ENCODE measurements around the gene TASP1. TPM values are rescaled to one million over a fixed set of nuclear protein-coding genes. Genes with fewer than 3 reads are reported as not detected.
"Not testable (repeated sequence)": the region's sequence is repeated elsewhere in the genome, so short reads cannot be mapped to it uniquely, and the experiment has no call there.

Gene TASP1
- total and polyA plus RNA-seq, 2 donors from 2014 or later = 6.0 to 22.7 TPM

DNA sequence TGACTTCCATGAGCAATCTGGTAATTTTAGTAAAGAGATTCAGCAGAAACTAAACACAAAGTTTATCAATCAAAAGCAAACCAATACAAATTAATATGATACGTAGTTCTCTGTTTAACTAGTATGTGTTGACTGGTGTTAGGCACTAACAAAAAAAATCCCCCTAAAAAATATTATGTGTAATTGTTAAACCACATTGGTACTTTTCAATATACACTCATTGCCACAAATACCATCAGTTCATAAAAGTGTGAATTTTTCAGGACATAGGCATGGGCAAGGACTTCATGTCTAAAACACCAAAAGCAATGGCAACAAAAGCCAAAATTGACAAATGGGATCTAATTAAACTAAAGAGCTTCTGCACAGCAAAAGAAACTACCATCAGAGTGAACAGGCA is 155.3 kb downstream of the TASP1 start:
- H3K9ac ChIP-seq (ENCODE audit: low read length in 3 of 3); FAIRE-seq; H3K4me3 ChIP-seq (ENCODE audit: low read length in 3 of 3); H3K4me1 ChIP-seq (ENCODE audit: control insufficient read depth in 2 of 3, insufficient read depth in 2 of 3, low read depth in 1 of 3, low read length in 3 of 3); H3K27ac ChIP-seq (ENCODE audit: low read depth in 2 of 2, low read length in 2 of 2); H3K9me3 ChIP-seq (ENCODE audit: control insufficient read depth in 2 of 3, insufficient read depth in 1 of 3, low read length in 3 of 3); intact Hi-C loops (cut with DNase I); H3K36me3 ChIP-seq (ENCODE audit: control insufficient read depth in 2 of 3, insufficient read depth in 3 of 3, low read length in 3 of 3); H3K27me3 ChIP-seq (ENCODE audit: control insufficient read depth, insufficient read depth, low read length); DNase-seq: not testable (repeated sequence)

DNA sequence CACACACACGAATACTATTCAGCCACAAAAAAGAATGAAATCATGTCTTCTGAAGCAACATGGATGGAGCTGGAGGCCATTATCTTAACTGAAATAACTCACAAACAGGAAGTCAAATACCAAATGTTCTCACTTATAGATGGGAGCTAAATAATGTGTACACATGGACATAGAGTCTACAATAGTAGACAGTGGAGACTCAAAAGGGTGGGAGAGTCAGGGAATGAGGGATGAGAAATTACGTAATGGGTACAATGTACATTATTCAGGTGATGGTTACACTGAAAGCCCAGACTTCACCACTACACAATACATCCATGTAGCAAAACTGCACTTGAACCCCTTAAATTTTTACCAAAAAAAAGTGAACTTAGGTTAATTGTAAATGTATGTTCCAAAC is 160.4 kb downstream of the TASP1 start:
- Histone ChIP-seq H3K4me3 (ENCODE audit: low read length in 3 of 3) (no peak overlapping the region), H3K27ac (ENCODE audit: low read depth in 2 of 2, low read length in 2 of 2) (no peak overlapping the region), H3K36me3 (ENCODE audit: control insufficient read depth in 2 of 3, insufficient read depth in 3 of 3, low read length in 3 of 3) (peaks cover 0 to 7% (median 6%) of the 10 kb centered on the region in 3 donors), H3K27me3 (ENCODE audit: control insufficient read depth, insufficient read depth, low read length) (no peaks in the 10 kb centered on the region), H3K4me1 (ENCODE audit: control insufficient read depth in 2 of 3, insufficient read depth in 2 of 3, low read depth in 1 of 3, low read length in 3 of 3) (no peaks in the 10 kb centered on the region), H3K9me3 (ENCODE audit: control insufficient read depth in 2 of 3, insufficient read depth in 1 of 3, low read length in 3 of 3) (no peaks in the 10 kb centered on the region), H3K9ac (ENCODE audit: low read length in 3 of 3) (no peak overlapping the region)
- DNase-seq = no peak
- no peak for FAIRE-seq
- intact Hi-C loops (cut with DNase I) = no loop called here
- TF ChIP-seq, protein P1, sequence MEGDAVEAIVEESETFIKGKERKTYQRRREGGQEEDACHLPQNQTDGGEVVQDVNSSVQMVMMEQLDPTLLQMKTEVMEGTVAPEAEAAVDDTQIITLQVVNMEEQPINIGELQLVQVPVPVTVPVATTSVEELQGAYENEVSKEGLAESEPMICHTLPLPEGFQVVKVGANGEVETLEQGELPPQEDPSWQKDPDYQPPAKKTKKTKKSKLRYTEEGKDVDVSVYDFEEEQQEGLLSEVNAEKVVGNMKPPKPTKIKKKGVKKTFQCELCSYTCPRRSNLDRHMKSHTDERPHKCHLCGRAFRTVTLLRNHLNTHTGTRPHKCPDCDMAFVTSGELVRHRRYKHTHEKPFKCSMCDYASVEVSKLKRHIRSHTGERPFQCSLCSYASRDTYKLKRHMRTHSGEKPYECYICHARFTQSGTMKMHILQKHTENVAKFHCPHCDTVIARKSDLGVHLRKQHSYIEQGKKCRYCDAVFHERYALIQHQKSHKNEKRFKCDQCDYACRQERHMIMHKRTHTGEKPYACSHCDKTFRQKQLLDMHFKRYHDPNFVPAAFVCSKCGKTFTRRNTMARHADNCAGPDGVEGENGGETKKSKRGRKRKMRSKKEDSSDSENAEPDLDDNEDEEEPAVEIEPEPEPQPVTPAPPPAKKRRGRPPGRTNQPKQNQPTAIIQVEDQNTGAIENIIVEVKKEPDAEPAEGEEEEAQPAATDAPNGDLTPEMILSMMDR (IDR thresholded peaks at IDR 0.05; ENCODE audit: borderline replicate concordance, extremely low read depth, insufficient read depth) = no peak

DNA sequence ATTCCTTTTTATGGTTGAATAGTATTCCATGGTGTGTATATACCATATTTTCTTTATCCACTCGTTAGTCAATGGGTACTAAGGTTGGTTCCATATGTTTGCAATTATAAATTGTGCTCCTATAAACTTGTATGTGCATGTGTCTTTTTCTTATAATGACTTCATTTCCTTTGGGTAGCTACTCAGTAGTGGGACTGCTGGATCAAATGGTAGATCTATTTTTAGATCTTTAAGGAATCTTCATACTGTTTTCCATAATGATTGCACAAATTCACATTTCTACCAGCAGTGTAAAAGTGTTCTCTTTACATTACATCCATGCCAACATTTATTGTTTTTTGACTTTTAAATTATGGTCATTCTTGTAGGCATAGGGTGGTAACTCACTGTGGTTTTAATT is 164.3 kb downstream of the TASP1 start:
- DNase-seq (no peak), FAIRE-seq (no peak)
- H3K4me1 ChIP-seq (ENCODE audit: control insufficient read depth in 2 of 3, insufficient read depth in 2 of 3, low read depth in 1 of 3, low read length in 3 of 3) = no peaks in the 10 kb centered on the region
- TF ChIP-seq, protein P1 (IDR thresholded peaks at IDR 0.05; ENCODE audit: borderline replicate concordance, extremely low read depth, insufficient read depth) = no peak
- intact Hi-C loops (cut with DNase I) = no loop called here
- H3K9me3 ChIP-seq (ENCODE audit: control insufficient read depth in 2 of 3, insufficient read depth in 1 of 3, low read length in 3 of 3) = no peaks in the 10 kb centered on the region
- no peaks in the 10 kb centered on the region for H3K27me3 ChIP-seq (ENCODE audit: control insufficient read depth, insufficient read depth, low read length)
- no peak overlapping the region for H3K9ac ChIP-seq (ENCODE audit: low read length in 3 of 3)
- no peak overlapping the region for H3K27ac ChIP-seq (ENCODE audit: low read depth in 2 of 2, low read length in 2 of 2)
- no peaks in the 10 kb centered on the region for H3K36me3 ChIP-seq (ENCODE audit: control insufficient read depth in 2 of 3, insufficient read depth in 3 of 3, low read length in 3 of 3)
- no peak overlapping the region for H3K4me3 ChIP-seq (ENCODE audit: low read length in 3 of 3)

DNA sequence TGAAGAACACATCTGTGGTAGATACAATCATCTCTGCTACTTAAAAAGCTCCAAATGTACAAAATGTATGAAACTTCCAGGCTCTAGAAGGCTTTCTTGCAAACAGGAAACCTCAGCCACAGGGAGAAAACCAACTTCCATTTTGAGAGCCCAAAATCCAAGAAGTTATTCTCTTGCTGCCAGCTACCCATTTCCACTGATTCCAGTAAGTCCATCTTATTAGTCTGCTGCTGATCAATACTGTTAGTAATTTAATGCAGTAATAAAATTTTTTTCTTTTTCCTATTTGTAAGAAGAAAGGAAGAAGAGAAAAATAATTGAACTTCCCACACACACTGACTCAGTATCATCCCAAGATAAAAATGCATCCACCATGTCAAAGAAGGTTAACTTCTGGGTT is 169.5 kb downstream of the TASP1 start:
- no peak overlapping the region for H3K27ac ChIP-seq (ENCODE audit: low read depth in 2 of 2, low read length in 2 of 2)
- TF ChIP-seq, protein P1 (IDR thresholded peaks at IDR 0.05; ENCODE audit: borderline replicate concordance, extremely low read depth, insufficient read depth) = no peak

More for the DNA sequence above, 169.5 kb downstream of the TASP1 start:
- Histone ChIP-seq H3K36me3 (ENCODE audit: control insufficient read depth in 2 of 3, insufficient read depth in 3 of 3, low read length in 3 of 3) (no peaks in the 10 kb centered on the region), H3K9ac (ENCODE audit: low read length in 3 of 3) (no peak overlapping the region), H3K4me3 (ENCODE audit: low read length in 3 of 3) (no peak overlapping the region), H3K9me3 (ENCODE audit: control insufficient read depth in 2 of 3, insufficient read depth in 1 of 3, low read length in 3 of 3) (no peaks in the 10 kb centered on the region), H3K27me3 (ENCODE audit: control insufficient read depth, insufficient read depth, low read length) (no peaks in the 10 kb centered on the region), H3K4me1 (ENCODE audit: control insufficient read depth in 2 of 3, insufficient read depth in 2 of 3, low read depth in 1 of 3, low read length in 3 of 3) (no peaks in the 10 kb centered on the region)
- FAIRE-seq (no peak), DNase-seq (no peak)
- intact Hi-C loops (cut with DNase I) = no loop called here

Data from kidney (tissue), 14 donors.